ENCODE data around the gene FNDC3B.

Gene FNDC3B

GRCh38 chr3:172157564-172158258, 118.3 kb downstream of the FNDC3B start:
- no peaks in the 10 kb centered on the region for H3K36me3 ChIP-seq (ENCODE audit: low read length)
- H3F3A ChIP-seq (ENCODE audit: insufficient read depth) = no peaks in the 10 kb centered on the region
- H3K9me3 ChIP-seq (ENCODE audit: insufficient read depth, low read length) = no peaks in the 10 kb centered on the region
- H3K27me3 ChIP-seq (ENCODE audit: low read length) = no peaks in the 10 kb centered on the region
- no peaks in the 10 kb centered on the region for H3K9me2 ChIP-seq (replicated peaks; ENCODE audit: insufficient read depth, low read length)
- H3K4me2 ChIP-seq (ENCODE audit: low read depth, low read length, poor library complexity, severe bottlenecking) = no peak overlapping the region
- no peak overlapping the region for H3K27ac ChIP-seq (ENCODE audit: low read depth, low read length)
- no peak for TF ChIP-seq EZH2phosphoT487 (conservative IDR thresholded peaks at IDR 0.05; ENCODE audit: low read length)
- TF ChIP-seq, protein P1, sequence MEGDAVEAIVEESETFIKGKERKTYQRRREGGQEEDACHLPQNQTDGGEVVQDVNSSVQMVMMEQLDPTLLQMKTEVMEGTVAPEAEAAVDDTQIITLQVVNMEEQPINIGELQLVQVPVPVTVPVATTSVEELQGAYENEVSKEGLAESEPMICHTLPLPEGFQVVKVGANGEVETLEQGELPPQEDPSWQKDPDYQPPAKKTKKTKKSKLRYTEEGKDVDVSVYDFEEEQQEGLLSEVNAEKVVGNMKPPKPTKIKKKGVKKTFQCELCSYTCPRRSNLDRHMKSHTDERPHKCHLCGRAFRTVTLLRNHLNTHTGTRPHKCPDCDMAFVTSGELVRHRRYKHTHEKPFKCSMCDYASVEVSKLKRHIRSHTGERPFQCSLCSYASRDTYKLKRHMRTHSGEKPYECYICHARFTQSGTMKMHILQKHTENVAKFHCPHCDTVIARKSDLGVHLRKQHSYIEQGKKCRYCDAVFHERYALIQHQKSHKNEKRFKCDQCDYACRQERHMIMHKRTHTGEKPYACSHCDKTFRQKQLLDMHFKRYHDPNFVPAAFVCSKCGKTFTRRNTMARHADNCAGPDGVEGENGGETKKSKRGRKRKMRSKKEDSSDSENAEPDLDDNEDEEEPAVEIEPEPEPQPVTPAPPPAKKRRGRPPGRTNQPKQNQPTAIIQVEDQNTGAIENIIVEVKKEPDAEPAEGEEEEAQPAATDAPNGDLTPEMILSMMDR (IDR thresholded peaks at IDR 0.05; ENCODE audit: insufficient read depth, low read length, poor library complexity, severe bottlenecking) = no peak
- no peaks in the 10 kb centered on the region for H3K79me2 ChIP-seq (ENCODE audit: insufficient read depth, low read length)
- H3K4me3 ChIP-seq (ENCODE audit: insufficient read depth, low read length, poor library complexity, severe bottlenecking) = no peak overlapping the region
- H4K20me1 ChIP-seq (ENCODE audit: low read depth, low read length) = no peaks in the 10 kb centered on the region
- no peak overlapping the region for H2AFZ ChIP-seq (ENCODE audit: low read depth, low read length, severe bottlenecking)
- no peak overlapping the region for H3K9ac ChIP-seq (ENCODE audit: low read length)

- Histone ChIP-seq H3K27ac (ENCODE audit: low read depth, low read length) (no peak overlapping the region), H3K4me3 (ENCODE audit: insufficient read depth, low read length, poor library complexity, severe bottlenecking) (no peak overlapping the region), H3K4me2 (ENCODE audit: low read depth, low read length, poor library complexity, severe bottlenecking) (no peak overlapping the region), H3F3A (ENCODE audit: insufficient read depth) (no peaks in the 10 kb centered on the region), H3K9me2 (replicated peaks; ENCODE audit: insufficient read depth, low read length) (no peaks in the 10 kb centered on the region), H4K20me1 (ENCODE audit: low read depth, low read length) (no peaks in the 10 kb centered on the region), H3K9me3 (ENCODE audit: insufficient read depth, low read length) (no peaks in the 10 kb centered on the region), H3K36me3 (ENCODE audit: low read length) (no peaks in the 10 kb centered on the region), H3K79me2 (ENCODE audit: insufficient read depth, low read length) (no peaks in the 10 kb centered on the region), H3K27me3 (ENCODE audit: low read length) (no peaks in the 10 kb centered on the region), H3K9ac (ENCODE audit: low read length) (no peak overlapping the region), H2AFZ (ENCODE audit: low read depth, low read length, severe bottlenecking) (no peak overlapping the region)
- TF ChIP-seq, protein P1 (IDR thresholded peaks at IDR 0.05; ENCODE audit: insufficient read depth, low read length, poor library complexity, severe bottlenecking) = no peak
- TF ChIP-seq EZH2phosphoT487 (conservative IDR thresholded peaks at IDR 0.05; ENCODE audit: low read length) = no peak
These were observed 119.4 kb downstream of the FNDC3B start for GRCh38 chr3:172158741-172159140.

GRCh38 chr3:172159376-172159775, 120.0 kb downstream of the FNDC3B start:
- H3K36me3 ChIP-seq (ENCODE audit: low read length) = no peaks in the 10 kb centered on the region
- H3K27me3 ChIP-seq (ENCODE audit: low read length) = no peaks in the 10 kb centered on the region
- H4K20me1 ChIP-seq (ENCODE audit: low read depth, low read length) = no peaks in the 10 kb centered on the region
- TF ChIP-seq, protein P1 (IDR thresholded peaks at IDR 0.05; ENCODE audit: insufficient read depth, low read length, poor library complexity, severe bottlenecking) = no peak
- TF ChIP-seq EZH2phosphoT487 (conservative IDR thresholded peaks at IDR 0.05; ENCODE audit: low read length) = no peak
- H3K79me2 ChIP-seq (ENCODE audit: insufficient read depth, low read length) = no peaks in the 10 kb centered on the region
- H3K9me2 ChIP-seq (replicated peaks; ENCODE audit: insufficient read depth, low read length) = no peaks in the 10 kb centered on the region
- H3K4me3 ChIP-seq (ENCODE audit: insufficient read depth, low read length, poor library complexity, severe bottlenecking) = no peak overlapping the region
- no peak overlapping the region for H2AFZ ChIP-seq (ENCODE audit: low read depth, low read length, severe bottlenecking)
- no peak overlapping the region for H3K27ac ChIP-seq (ENCODE audit: low read depth, low read length)
- no peak overlapping the region for H3K9ac ChIP-seq (ENCODE audit: low read length)
- no peaks in the 10 kb centered on the region for H3F3A ChIP-seq (ENCODE audit: insufficient read depth)
- H3K9me3 ChIP-seq (ENCODE audit: insufficient read depth, low read length) = no peaks in the 10 kb centered on the region
- no peak overlapping the region for H3K4me2 ChIP-seq (ENCODE audit: low read depth, low read length, poor library complexity, severe bottlenecking)

All from SU-DHL-6 (cell line).